Measurements from ENCODE around the gene ANTXRL.
"Not testable (repeated sequence)": the region's sequence is repeated elsewhere in the genome, so short reads cannot be mapped to it uniquely, and the experiment has no call there.

ANTXRL gene

GRCh38 chr10:46310851-46311250 lies 24.1 kb downstream of the ANTXRL start:
- DNase-seq: no peak

DNA sequence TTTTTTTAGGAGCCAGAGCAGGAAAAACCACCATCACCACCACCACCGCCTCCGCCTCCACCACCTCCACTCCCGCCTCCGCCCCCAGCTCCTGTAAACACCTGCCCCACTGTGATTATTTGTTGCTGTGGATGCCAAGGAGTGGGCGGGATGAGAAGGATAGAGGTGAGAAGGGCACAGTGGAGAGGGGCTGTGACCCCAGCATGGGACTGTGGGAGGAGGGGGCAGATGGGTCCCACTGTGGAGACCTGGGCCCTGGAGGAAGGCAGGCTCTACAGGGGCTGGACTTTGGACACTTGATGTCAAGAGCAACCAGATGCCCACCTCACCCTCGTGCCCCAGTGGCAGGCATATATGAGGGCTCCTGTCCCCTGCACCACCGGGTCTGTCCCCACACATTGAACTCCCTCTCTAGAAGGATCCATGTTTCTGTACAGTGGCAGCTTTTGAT lies 24.7 kb downstream of the ANTXRL start:
- no peak for DNase-seq

- DNase-seq: not testable (repeated sequence)
Observed at GRCh38 chr10:46311961-46312431, 25.2 kb downstream of the ANTXRL start.

GRCh38 chr10:46312953-46313352 lies 26.2 kb downstream of the ANTXRL start:
- DNase-seq: no peak

DNA sequence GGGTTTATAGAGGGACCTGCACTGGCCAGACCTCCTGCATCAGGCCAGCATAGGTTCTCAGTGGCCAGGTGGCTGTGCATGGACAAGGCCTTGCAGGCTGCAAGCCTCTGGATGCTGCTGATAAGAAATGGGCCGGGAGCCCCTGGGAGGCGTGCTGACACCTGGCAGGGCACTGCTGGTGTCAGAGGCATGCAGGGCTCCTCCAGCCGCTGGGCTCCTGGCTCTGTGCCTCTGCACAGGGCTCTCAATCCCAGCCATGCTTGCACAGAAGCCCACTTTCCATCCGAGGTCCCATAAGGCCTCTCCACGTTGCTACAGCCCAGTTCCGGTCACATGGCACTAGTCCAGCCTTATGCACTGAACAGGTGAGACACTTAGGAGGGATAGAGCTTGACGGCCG lies 27.3 kb downstream of the ANTXRL start:
- no peak for DNase-seq

- DNase-seq: not testable (repeated sequence)
Observed at GRCh38 chr10:46315071-46315860, 28.5 kb downstream of the ANTXRL start.

GRCh38 chr10:46317370-46317769 lies 30.6 kb downstream of the ANTXRL start:
- no peak for DNase-seq

DNA sequence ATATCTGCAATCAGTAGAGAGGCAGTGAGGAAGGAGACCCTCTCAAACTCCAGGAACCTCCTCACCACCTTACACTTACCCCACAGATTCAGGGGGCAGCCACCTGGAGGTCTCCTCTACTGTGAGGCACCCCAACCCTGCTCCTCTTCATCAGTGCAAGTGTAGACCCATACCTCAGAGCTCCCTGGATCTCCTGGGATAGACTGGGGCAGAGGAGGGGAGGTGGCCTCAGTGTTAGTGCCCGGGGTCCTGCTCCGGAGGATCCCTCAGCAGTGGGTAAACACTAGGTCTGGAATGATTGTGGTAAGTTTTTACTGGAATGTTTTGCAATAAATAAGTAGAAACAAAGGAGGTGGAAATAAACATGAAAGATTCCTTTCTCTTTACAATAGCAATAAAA lies 31.1 kb downstream of the ANTXRL start:
- DNase-seq: no peak

DNA sequence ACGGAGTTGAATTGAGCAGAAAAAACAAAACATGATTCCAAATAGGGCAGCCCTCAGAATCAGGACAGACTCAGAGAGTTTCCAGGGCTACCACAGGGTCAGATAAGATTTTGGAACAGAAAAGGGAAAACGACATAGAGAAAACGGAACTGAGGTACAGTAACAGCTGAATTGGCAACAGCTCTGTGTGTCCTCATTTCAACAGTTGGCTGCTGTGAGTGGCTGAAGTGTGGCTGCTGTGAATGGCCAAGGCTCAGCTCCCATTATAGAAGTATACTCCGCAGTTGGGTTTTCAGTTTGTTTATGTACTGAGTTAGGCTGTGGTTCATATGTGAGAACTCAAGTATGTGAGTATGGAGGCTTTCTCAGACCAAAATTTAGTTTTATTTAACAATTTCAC lies 32.0 kb downstream of the ANTXRL start:
- no peak for DNase-seq

- no peak for DNase-seq
Observed at GRCh38 chr10:46319389-46319788, 32.6 kb downstream of the ANTXRL start.

DNA sequence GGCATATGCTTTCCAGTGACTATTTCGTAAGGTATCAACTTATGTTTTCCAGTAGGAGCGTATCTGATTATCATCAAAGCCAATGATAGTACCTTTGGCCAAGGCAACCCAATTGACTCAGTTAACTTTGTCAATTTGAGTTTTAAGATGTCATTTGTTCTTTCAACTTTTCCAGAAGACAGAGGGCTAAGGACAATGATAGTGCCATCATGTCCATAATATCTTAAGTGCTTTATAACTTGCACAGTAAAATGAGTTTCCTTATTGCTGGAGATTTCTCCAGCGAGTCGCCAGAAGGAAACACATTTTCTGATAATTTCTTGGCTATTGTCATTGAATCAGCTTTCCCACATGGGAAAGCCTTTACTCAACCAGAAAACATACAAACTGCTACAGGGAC lies 35.0 kb downstream of the ANTXRL start:
- no peak for DNase-seq

- no peak for DNase-seq
Observed at GRCh38 chr10:46323176-46323575, 36.4 kb downstream of the ANTXRL start.

DNA sequence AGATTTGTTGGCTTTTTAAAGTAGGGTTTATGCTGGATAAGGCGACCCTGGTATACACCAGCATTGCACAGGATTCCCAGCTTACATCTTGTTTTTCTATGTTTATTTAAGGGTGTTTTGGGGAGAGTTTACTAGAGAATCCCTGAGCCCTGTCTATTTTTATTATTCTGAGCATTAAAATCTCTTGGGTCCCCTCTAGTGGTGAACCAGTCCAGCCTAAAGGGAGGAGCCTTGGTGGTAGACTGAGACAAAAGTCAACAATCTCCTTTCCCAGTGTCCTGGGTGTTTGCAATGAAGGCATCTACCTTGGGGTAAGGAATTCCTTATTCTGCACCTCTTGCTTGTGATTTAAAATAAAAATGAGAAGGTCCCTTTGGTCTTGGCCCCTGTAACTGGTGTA lies 38.2 kb downstream of the ANTXRL start:
- no peak for DNase-seq

DNA sequence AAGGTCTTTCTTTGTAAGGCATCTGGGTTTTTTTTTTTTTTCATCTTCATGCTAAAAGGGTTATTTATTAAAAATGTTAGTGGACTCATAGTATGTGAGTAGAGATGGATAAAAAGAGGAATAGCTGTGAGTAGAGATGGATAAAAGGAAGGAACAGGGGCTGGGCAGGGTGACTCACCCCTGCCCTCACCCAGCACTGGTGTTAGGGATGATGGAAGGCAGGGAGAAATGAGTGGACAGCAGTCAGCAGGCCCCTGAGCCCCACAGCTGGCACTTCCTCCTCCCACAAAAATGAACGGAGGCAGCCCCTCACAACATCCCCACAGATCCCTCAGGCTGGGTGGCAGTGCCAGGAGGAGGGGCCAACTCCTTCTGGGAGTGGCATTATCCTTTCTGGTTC lies 39.3 kb downstream of the ANTXRL start:
- no peak for DNase-seq

DNA sequence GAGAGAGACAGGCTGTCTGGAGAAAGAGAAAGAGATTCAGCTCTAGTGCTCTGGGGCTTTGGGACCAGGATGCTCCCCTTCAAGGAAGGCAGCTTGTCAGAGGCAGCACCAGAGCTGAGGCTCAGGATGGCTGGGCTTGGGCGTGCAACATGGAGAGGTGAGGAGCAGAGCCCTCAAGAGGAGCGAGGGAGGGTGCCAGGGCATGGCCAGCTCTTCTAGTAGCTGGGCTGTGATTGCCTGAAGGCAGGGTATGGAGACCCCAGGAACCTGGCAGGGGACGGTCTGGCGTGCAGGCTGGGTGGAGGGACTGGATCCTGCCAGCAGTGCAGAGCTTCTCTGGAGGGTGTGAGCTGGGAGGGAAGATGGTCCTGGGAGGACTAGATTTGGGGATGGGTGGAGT lies 40.2 kb downstream of the ANTXRL start:
- no peak for DNase-seq

GRCh38 chr10:46327685-46328084 lies 40.9 kb downstream of the ANTXRL start:
- no peak for DNase-seq

DNA sequence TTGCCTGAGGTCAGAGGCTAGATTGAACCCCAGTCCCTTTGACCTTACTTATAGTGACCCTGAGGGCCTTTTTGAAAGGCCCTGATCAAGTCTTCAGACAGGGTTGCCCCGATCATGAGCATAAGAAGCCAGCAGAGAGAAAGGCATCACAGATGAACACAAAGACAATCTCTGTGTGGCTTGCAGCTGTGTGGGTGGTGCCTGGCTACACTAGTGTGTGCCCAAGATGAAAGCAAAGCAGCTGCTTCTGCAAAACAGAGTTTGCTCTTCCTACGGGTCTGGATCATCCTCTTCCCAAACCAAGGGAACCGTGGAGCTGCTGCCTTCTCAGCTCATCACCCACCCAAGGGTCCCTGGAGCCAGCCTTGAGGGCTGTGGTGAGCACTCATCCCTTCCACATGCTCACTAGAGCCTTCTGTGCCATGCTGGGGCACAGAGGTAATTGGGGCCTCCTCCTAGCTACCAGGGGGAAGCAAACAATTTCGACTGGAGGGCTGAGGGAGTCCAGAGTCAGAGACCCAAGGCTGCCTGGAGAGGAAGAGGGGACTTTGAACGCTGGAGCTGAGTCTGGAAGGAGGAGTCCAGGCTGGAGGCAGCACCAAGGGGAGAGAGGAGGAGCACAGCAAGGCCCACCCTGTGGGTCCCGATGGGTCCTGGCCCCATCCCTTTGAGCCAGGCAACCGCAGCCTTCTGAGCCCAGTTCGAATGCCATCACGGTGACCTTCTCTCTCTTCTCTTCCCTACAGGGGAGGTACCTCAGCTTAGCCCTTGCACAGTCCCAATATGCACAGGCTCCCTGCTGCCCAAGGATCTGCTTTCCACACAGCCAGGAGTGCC lies 42.3 kb downstream of the ANTXRL start:
- no peak for DNase-seq

DNA sequence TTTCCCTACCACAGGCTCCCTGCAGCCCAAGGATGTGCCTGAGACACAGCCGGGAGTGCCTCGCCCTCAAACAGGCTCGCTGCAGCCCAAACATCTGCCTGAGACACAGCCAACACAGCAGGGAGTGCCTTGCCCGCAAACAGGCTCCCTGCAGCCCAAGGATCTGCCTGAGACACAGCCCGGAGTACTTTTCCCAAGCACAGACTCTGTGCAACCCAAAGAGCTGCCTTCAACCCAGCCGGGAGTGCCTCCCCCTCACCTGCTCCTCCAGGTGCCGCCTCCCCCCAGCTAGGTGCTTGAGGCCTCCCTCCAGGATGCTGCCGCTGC lies 42.9 kb downstream of the ANTXRL start:
- DNase-seq: no peak

DNA sequence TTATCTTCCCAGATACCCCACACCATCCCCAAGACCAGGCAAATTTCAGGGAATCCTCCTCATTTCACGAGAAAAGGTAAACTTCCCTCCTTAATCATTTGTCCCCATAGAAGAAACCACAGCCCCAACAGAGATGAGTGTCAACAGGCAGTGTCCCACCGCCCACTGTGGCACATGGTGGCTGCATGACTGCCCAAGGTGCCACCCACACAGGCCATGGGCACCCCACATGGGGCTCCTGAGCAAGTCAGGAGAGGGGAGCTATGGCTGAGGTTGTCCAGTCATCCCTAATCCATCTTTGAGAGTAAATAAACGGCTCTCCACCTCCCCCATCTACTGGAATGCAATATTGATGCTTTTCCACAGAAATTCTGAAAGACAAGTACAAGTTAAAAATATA lies 44.1 kb downstream of the ANTXRL start:
- DNase-seq: no peak

DNA sequence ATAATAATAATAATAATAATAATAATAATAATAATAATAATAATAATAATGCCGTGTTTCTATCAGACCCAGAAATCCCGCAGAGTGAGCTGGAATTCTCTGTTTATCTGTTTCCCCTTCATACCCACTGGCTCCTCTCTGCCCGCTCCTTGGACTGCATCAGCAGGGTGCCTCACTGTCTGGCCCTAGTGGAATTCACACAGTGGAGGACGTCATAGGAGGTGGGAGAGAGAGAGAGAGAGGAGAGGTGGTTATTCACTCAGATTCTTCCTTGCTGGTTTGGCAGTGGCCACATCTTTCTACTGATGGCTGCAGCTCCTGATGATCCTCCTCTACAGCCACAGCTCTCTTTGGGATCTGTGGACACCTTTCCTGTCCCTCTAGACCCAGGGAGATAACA lies 78.7 kb downstream of the ANTXRL start:
- DNase-seq: not testable (repeated sequence)

DNA sequence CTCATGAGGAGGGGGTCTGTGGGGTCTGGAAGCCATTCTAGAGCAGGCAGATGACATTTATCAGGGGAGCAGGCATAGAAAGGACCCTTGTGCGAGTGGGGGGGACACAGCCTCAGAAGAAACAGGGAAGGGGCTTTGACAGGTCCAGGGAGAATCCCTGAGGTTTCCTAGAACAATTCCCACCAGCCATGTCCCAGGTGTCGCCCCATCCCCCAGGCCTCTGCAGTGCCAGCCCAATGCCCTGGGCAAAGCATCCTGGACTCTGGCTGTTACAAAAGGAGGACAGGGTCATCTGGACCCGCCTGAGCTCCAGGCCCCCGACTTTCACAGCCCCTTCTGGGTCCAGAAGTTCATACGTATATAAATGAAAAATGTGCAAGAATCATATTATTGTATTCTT lies 80.4 kb downstream of the ANTXRL start:
- DNase-seq: not testable (repeated sequence)

- DNase-seq: not testable (repeated sequence)
Observed at GRCh38 chr10:46367666-46368240, 81.0 kb downstream of the ANTXRL start.

- DNase-seq: not testable (repeated sequence)
Observed at GRCh38 chr10:46368956-46369355, 82.2 kb downstream of the ANTXRL start.

DNA sequence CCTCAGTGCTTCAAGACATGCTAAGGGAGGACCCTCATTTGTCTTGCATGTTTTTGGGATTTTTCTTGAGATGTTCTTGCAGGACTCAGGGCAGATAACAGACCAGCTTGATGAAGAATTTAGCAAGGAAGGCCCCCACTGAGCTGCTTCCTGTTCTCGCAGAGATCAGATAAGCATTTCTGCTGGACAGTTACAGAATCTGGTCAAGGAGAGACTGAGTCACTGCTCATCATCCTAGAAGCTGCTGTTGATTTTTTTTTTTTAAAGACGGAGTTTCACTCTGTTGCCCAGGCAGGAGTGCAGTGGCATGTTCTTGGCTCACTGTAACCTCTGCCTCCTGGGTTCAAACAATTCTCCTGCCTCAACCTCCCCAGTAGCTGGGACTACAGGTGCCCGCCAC lies 87.6 kb downstream of the ANTXRL start:
- DNase-seq: not testable (repeated sequence)

All from NCI-H446 treated with DMSO at 0.1 percent for 48 hours (cell line).